NCI-H2227 (cell line): Measurements from ENCODE around the gene NUDT16L1.

Source experiments
- DNase-seq: peaks from one replicate; lab custom pipeline; 2025; ENCODE audit not compliant: unreplicated experiment; lab: John Stamatoyannopoulos, UW

NUDT16L1 gene

DNA sequence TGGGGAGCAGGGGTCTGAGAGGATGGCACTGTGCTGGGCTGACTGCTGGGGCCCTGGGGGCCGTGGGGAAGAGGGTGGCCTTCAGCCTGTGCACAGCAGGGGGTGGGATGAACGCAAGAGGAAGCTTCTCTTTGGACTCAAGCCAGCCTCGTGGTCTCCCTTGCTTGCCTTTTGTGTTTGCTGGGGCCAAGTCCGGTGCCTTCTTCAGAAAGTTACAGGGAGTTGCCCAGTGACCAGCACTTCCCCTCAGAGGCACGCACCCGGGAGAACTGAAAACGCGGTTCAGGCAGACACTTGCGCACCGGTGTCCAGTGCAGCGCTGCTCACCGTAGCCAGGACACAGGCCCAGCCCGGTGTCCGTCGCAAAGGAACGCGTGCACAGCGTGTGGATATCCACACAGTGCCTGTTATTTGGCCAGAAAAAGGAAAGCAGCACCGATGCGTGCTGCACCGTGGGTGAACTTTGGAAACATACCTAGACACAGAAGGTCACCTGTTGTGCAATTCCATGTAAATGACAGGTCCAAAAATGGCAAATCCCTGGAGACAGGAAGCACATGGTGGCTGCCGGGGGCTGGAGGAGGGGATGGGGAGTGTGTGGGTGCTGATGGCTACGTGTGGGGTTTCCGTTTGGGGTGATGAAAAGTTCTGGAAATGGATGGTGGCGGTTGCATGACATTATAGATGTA, 29.4 kb upstream of the NUDT16L1 start:
- DNase-seq = no peak

GRCh38 chr16:4664538-4665418, 28.6 kb upstream of the NUDT16L1 start:
- no peak for DNase-seq

GRCh38 chr16:4666537-4667202, 26.7 kb upstream of the NUDT16L1 start:
- DNase-seq = no peak

DNA sequence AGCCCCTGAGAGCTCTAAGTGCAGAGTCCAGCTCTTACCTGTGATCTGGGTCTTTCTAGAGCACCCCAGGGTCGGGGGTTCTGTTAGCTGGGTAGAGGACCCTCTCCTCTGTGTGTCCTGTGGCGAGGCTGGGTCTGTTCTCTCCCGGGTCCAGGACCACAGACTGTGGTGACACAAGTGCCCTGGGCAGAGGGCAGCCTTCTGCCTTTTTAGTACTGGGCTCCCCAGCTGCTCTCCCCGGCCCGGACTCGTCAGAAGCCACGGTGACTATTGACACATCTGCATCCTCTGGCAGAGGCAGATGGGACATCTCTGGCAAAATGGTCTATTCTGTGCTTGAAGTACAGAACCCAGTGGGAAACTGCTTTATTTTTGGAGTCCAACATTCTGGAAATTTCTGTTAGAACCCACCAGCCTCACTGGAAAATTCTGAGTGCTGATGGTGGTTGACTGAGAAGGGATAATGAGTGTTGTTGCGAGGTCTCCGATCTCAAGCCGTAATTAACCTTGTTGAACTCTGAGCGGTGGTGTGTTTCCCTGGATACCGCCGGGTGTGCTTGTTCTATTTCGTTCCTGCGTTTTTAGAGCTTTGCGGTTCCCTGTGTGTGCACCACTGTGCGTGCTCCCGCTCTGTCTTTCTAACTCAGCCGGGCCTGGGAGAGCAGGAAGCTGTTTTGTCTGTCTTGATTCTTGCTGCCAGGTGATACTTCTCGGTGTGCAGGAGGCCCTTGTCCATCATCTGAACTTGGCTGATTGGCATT, 26.0 kb upstream of the NUDT16L1 start:
- peak; percentile 75 for DNase-seq

DNA sequence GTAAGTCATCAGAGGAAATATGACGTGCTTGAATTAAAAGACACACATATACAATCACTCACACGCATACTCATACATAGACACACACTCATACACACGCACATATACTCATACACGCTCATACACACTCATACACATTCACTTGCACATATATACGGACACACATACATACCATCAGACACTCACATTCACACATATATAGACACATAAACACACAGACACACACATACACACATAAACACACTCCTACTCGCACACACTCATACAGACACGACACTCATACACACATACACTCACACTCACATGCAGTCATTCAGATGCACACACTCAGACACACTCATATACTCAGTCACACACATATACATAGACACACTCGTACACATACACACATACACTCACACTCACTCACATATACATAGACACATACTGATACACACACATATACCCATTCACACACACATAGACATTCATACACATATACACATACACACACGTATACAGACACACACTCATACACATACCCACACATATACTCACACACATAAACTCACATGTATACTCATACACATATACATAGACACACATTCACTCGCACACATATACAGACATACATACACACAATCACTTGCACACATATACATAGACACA, 24.9 kb upstream of the NUDT16L1 start:
- DNase-seq = no peak

GRCh38 chr16:4673387-4674046, 19.8 kb upstream of the NUDT16L1 start:
- DNase-seq = no peak

- DNase-seq = no peak
These were observed 18.3 kb upstream of the NUDT16L1 start for GRCh38 chr16:4674926-4675530.

- DNase-seq = no peak
These were observed 17.2 kb upstream of the NUDT16L1 start for GRCh38 chr16:4675864-4676786.

- no peak for DNase-seq
These were observed 16.5 kb upstream of the NUDT16L1 start for GRCh38 chr16:4676831-4677230.

DNA sequence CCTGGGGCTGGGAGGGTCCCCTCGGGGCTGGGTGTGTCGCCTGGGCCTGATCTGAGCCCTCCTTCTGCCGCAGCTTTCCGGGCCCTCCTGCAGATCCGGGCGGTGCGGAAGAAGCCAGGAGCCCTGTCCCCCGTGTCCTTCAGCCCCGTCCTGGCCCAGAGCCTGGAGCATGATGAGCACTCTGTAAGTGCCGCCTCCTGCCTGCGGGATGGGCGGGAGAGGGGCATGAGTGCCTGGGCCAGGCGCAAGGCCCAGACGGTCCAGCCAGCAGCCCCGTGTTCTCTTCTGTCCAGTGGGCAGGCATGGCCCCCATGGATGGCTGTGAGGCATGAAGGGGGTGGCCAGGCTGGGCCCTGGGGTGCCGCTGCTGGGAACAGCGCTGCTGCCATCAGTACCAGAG, 16.0 kb upstream of the NUDT16L1 start:
- no peak for DNase-seq

DNA sequence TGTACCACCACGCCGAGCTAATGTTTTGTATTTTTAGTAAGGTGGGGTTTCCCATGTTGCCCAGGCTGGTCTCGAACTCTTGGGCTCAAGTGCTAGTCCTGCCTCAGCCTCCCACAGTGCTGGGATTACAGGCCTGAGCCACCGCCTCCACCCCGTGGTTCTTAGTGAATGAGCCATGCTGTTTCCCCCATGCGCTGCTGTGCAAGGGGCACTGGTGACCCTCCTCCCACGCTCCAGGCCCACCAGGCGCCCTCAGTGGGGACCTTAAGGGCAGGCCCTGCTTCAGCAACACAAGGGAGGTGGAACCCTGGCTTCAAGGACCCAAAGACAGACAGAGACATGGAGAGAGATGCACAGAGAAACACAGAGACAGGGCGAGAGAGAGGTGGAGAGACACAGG, 15.4 kb upstream of the NUDT16L1 start:
- no peak for DNase-seq

DNA sequence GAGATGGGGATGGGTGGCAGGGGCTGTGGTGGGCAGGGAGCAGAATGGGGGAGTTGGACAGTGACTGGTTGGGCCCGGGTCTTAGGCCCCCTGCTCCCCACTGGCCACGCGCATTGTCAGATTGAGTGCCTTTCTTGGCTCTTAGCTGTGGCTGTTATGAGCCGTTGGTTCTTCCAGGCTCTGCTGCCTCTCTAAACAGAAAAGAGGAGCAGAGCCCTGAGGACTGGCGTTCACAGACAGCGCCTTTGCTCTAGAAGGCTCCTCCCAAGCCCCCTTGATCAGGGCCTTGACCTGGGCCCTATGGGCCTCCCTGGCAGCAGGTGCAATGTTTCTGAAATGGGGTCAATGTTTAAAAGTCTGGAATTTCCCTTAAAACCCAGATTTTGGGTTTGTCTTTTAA, 14.8 kb upstream of the NUDT16L1 start:
- DNase-seq = no peak

DNA sequence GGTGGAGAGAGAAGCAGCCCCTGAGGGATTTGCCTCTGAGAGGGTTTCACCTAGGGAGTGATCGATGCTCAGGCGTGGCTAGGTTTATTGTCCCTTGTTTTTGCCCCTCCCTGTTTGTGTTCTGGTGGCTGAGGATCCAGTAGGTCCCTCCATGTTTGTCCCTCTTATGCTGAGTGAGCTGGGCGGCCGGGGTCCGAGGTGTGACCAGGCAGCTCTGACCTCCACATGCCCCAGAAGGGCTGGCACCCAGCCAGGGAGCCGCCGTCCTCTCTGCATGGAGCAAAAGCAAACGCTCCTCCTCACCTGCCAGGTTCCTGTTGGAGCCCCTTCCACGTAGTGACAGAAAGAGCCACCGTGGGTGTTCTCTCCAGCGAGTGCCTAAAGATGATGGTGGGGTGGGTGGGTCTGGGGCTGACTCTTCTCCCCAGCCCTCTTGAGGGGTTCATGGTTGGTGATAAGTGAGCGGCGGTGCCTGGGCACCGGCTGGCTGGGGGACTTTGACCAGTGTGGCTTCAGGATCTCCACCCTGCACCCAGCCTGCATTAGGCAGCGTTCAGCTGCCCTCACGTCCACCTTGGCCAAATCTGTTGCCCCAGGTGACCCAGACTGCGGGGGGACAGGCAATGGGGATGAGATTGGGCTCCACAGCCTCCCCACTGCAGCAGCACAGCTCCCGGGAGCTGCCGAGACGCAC, 14.1 kb upstream of the NUDT16L1 start:
- no peak for DNase-seq

- no peak for DNase-seq
These were observed 13.3 kb upstream of the NUDT16L1 start for GRCh38 chr16:4679850-4680636.

GRCh38 chr16:4680673-4681470, 12.5 kb upstream of the NUDT16L1 start:
- no peak for DNase-seq

GRCh38 chr16:4681471-4682083, 11.8 kb upstream of the NUDT16L1 start:
- no peak for DNase-seq
